ENCODE measurements around the gene SSC5D.

SSC5D gene

DNA sequence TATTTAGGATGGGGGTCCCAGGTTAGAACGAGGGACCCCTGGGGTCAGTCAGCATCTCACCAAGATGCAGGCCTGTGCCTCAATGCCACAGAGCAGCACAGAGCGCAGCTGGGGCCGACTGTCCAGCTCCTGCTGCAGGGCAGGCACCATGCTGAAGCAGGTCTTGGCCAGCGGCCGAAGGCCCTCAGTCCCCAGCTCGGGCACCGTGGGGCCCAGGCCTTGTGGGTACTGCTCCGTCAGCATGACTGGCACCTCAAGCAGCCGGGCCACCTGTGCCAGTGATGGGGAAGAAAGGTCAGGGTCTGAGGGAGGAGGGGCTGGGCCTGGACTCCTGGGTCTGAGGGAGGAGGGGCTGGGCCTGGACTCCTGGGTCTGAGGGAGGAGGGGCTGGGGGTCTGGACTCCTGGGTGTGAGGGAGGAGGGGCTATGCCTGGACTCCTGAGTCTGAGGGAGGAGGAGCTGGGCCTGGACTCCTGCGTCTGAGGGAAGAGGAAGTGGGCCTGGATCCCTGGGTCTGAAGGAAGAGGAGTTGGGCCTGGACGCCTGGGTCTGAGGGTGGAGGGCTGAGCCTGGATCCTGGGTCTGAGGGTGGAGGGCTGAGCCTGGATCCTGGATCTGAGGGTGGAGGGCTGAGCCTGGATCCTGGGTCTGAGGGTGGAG, 32.5 kb upstream of the SSC5D start:
- H3K27ac ChIP-seq (ENCODE audit: low read length) = no peak overlapping the region
- H3K4me3 ChIP-seq (ENCODE audit: low read length in 2 of 2) = no peak overlapping the region
- H3K9ac ChIP-seq (ENCODE audit: low read length in 2 of 2) = no peak overlapping the region
- H3K9me3 ChIP-seq (ENCODE audit: control insufficient read depth in 2 of 2, low read length in 2 of 2) = no peaks in the 10 kb centered on the region
- no peaks in the 10 kb centered on the region for H3K36me3 ChIP-seq (ENCODE audit: control insufficient read depth in 2 of 2, insufficient read depth in 2 of 2, low read length in 2 of 2)
- peaks cover 5 to 16% of the 10 kb centered on the region in 2 donors for H3K27me3 ChIP-seq (ENCODE audit: control insufficient read depth in 1 of 2, insufficient read depth in 2 of 2, low read length in 2 of 2)
- peaks cover 25% of the 10 kb centered on the region for H3K4me1 ChIP-seq (ENCODE audit: control insufficient read depth, insufficient read depth, low read length)

DNA sequence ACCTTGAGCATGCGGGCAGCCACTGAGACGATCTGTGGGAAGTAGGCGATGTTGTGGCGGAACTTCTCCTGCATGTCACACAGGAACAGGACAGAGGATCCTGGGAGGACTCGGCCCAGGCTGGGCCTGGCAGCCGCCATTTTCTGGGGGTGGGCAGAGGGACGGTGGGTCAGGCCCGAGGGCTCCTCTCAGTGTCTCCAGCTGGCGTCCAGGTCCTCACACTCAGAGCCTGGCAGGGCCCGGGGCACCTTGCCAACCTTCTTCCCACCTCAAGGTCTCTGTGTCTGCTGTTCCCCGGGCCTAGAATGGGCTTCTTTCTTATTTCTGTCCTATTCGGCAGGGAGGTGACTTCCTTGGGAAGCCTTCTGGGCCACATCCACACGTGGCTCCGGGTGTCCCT, 31.9 kb upstream of the SSC5D start:
- no peak overlapping the region for H3K9ac ChIP-seq (ENCODE audit: low read length in 2 of 2)
- H3K27ac ChIP-seq (ENCODE audit: low read length) = no peak overlapping the region
- no peaks in the 10 kb centered on the region for H3K9me3 ChIP-seq (ENCODE audit: control insufficient read depth in 2 of 2, low read length in 2 of 2)
- peaks cover 5 to 14% of the 10 kb centered on the region in 2 donors for H3K27me3 ChIP-seq (ENCODE audit: control insufficient read depth in 1 of 2, insufficient read depth in 2 of 2, low read length in 2 of 2)
- H3K4me1 ChIP-seq (ENCODE audit: control insufficient read depth, insufficient read depth, low read length) = peaks cover 32% of the 10 kb centered on the region
- no peak overlapping the region for H3K4me3 ChIP-seq (ENCODE audit: low read length in 2 of 2)
- H3K36me3 ChIP-seq (ENCODE audit: control insufficient read depth in 2 of 2, insufficient read depth in 2 of 2, low read length in 2 of 2) = no peaks in the 10 kb centered on the region

DNA sequence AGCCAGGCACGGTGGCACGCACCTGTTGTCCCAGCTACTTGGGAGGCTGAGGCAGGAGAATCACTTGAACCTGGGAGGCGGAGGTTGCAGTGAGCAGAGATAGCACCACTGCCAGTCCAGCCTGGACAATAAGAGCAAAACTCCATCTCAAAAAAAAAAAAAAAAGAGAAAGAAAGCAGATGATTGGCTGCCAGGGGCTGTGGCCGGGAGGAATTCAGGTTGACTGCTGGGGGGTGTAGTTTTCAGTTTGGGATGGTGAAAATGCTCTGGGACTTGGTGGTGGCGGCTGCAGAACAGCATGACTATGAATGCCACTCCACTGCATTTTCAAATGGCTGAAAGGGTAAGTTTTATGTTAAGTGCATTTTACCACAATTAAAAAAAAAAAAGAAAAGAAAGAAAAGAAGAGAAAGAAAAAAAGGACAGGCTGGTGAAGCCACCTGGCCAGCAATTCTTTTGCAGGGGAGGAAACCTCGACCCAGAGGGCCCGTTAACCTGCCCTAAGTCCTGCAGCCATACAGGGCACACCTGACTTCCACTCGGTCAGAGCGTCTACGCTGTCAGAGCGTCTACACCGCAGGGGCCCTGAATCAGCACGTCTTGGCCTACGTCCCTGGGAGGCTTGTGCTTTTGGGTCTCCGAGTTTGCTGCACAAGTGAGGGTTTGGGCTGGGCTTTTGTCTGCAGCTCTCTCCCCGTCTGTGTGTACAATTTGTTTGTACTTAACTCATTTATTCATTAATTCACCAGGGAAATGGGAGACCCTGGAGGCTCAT, 30.4 kb upstream of the SSC5D start:
- Histone ChIP-seq H3K27me3 (ENCODE audit: control insufficient read depth in 1 of 2, insufficient read depth in 2 of 2, low read length in 2 of 2) (no peaks in the 10 kb centered on the region), H3K9me3 (ENCODE audit: control insufficient read depth in 2 of 2, low read length in 2 of 2) (no peaks in the 10 kb centered on the region), H3K9ac (ENCODE audit: low read length in 2 of 2) (no peak overlapping the region), H3K4me3 (ENCODE audit: low read length in 2 of 2) (no peak overlapping the region), H3K27ac (ENCODE audit: low read length) (no peak overlapping the region), H3K4me1 (ENCODE audit: control insufficient read depth, insufficient read depth, low read length) (peaks cover 33% of the 10 kb centered on the region), H3K36me3 (ENCODE audit: control insufficient read depth in 2 of 2, insufficient read depth in 2 of 2, low read length in 2 of 2) (no peaks in the 10 kb centered on the region)

DNA sequence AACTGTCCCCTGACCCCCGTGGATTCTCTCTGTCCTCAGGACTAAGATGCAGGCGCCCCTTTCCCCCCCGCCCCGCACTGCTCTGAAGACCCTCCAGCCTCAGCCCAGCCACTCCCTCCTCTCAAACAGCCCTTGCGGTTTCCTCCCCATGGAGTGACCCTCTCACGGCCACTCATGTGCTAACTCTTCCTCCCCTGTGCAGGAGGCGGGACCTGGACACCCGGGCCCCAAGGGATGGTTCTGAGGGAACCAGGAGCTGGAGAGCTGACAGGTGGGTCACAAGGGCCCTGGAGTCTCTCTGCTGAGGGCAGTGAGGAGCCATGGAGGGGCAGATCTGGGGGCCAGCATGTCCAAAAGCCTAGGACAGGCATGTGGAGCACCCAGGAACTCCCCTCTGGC, 28.7 kb upstream of the SSC5D start:
- H3K36me3 ChIP-seq (ENCODE audit: control insufficient read depth in 2 of 2, insufficient read depth in 2 of 2, low read length in 2 of 2) = no peaks in the 10 kb centered on the region
- peak overlapping the region in 1 of 2 donors; percentile 47 for H3K9ac ChIP-seq (ENCODE audit: low read length in 2 of 2)
- H3K27ac ChIP-seq (ENCODE audit: low read length) = peak overlapping the region; percentile 91
- peak overlapping the region in 1 of 2 donors; percentile 93 for H3K4me3 ChIP-seq (ENCODE audit: low read length in 2 of 2)
- peaks cover 29% of the 10 kb centered on the region for H3K4me1 ChIP-seq (ENCODE audit: control insufficient read depth, insufficient read depth, low read length)
- H3K9me3 ChIP-seq (ENCODE audit: control insufficient read depth in 2 of 2, low read length in 2 of 2) = no peaks in the 10 kb centered on the region
- no peaks in the 10 kb centered on the region for H3K27me3 ChIP-seq (ENCODE audit: control insufficient read depth in 1 of 2, insufficient read depth in 2 of 2, low read length in 2 of 2)

DNA sequence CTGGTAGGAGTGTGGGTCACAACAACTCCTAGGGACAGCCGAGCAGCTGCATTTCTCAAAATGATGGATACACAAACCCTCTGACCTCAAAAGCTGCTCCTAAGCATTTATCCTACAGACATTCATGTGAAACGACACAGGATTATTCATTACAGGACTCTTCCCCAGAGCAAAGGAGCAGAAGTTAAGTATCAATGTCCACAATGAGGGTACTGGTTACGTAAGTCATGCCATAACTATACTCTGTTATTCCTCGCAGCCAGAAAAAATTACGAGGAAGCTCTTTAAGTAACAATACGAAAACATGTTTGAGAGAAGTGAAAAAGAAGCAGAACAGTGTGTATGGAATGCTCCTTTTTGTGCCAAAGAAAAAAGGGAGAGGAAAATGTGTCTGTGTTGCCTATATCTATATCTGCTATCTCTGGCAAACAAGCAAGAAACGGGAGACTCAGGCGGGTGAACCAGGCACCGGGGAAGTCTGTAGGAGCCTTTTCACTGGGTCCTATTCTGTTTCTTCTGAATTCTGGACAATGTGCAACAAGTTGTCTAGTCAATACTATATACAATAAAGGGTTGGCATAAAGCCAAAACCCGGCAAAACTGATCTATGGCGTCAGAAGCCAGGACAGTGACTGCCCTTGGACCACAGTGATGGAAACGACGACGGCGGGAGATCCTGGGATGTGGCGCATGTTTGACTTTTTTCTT, 28.1 kb upstream of the SSC5D start:
- H3K9ac ChIP-seq (ENCODE audit: low read length in 2 of 2) = peak overlapping the region; percentile 46 to 47
- peak overlapping the region; percentile 83 to 93 for H3K4me3 ChIP-seq (ENCODE audit: low read length in 2 of 2)
- H3K27ac ChIP-seq (ENCODE audit: low read length) = peak overlapping the region; percentile 91
- H3K36me3 ChIP-seq (ENCODE audit: control insufficient read depth in 2 of 2, insufficient read depth in 2 of 2, low read length in 2 of 2) = no peaks in the 10 kb centered on the region
- H3K27me3 ChIP-seq (ENCODE audit: control insufficient read depth in 1 of 2, insufficient read depth in 2 of 2, low read length in 2 of 2) = no peaks in the 10 kb centered on the region
- H3K9me3 ChIP-seq (ENCODE audit: control insufficient read depth in 2 of 2, low read length in 2 of 2) = no peaks in the 10 kb centered on the region
- peaks cover 29% of the 10 kb centered on the region for H3K4me1 ChIP-seq (ENCODE audit: control insufficient read depth, insufficient read depth, low read length)

DNA sequence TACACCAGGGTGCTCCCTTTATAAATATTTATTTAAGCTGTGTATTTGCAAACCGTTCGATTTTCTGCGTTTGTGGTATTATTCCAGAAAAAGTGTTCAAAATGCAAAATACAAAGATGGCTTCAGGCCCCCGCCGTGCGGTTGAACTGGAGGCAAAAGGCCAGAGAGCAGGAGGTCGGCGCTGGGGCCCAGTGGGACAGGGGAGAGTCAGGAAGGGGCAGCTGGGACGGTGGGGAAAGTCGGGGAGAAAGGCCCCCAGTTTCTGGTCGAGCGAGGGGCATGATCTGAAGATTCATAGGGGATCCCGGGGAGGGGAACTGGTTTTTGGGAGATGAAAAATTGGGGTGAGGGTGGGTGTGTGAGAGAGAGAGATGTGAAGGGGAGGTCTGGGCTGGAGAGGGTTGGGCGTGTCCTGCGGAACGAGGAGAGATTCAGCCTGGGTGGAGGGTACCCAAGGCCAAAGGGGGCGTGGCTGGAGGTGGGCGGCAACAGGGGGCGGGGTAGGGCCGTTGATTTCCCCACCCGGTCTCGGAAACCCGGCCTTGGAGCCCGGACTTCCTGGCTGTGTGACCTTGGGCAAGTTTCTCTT, 27.5 kb upstream of the SSC5D start:
- Histone ChIP-seq H3K27me3 (ENCODE audit: control insufficient read depth in 1 of 2, insufficient read depth in 2 of 2, low read length in 2 of 2) (no peaks in the 10 kb centered on the region), H3K9me3 (ENCODE audit: control insufficient read depth in 2 of 2, low read length in 2 of 2) (no peaks in the 10 kb centered on the region), H3K4me1 (ENCODE audit: control insufficient read depth, insufficient read depth, low read length) (peaks cover 29% of the 10 kb centered on the region), H3K4me3 (ENCODE audit: low read length in 2 of 2) (peak overlapping the region; percentile 83 to 93), H3K36me3 (ENCODE audit: control insufficient read depth in 2 of 2, insufficient read depth in 2 of 2, low read length in 2 of 2) (no peaks in the 10 kb centered on the region), H3K9ac (ENCODE audit: low read length in 2 of 2) (peak overlapping the region; percentile 87 to 91), H3K27ac (ENCODE audit: low read length) (peak overlapping the region; percentile 91)

DNA sequence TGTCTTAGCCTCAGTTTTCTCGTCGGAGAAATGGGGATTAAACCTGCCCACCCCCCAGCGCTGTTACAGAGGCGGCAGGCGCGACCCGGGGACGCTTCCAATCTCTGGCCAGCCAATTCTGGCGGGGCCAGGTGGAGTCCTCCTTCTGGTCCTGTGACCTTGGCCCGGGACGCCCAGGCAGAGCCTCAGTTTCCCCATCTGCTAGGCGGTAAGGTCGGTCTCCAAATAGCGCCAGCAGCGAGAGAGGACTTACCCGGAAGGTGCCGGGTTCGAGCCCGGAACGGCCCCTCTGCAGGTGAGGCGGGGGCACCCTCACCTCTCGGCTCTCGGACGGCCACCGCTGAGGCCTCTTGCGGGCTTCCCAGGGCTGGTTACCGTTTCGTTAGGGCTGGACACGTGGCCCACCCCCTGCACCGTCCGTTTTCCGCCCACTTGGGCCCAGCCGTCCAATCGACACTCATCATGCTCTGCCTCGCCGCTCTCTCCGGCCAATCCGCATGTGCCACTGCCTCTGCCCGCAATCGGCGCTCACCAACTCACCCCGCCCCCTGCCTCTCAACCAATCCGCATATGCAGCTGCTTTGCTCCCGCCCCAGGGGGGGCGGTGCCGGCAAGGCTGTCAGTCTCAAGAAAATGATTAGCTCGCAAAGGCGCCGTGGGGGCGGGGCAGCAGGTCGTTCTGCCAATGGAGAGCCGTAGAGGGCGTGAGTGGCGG, 26.8 kb upstream of the SSC5D start, which contains the start of gene ISOC2:
Gene ISOC2 (minus strand): TSS at position 384 of the 715 bp plus-strand sequence. CDS start 5,156 bp downstream, outside the sequence.
- no peaks in the 10 kb centered on the region for H3K36me3 ChIP-seq (ENCODE audit: control insufficient read depth in 2 of 2, insufficient read depth in 2 of 2, low read length in 2 of 2)
- H3K4me3 ChIP-seq (ENCODE audit: low read length in 2 of 2) = peak within 1 kb of the TSS; percentile 91 to 93
- H3K9me3 ChIP-seq (ENCODE audit: control insufficient read depth in 2 of 2, low read length in 2 of 2) = no peaks in the 10 kb centered on the region
- peak within 1 kb of the TSS; percentile 87 to 91 for H3K9ac ChIP-seq (ENCODE audit: low read length in 2 of 2)
- peak within 1 kb of the TSS; percentile 91 for H3K27ac ChIP-seq (ENCODE audit: low read length)
- peaks cover 29% of the 10 kb centered on the region for H3K4me1 ChIP-seq (ENCODE audit: control insufficient read depth, insufficient read depth, low read length)
- no peaks in the 10 kb centered on the region for H3K27me3 ChIP-seq (ENCODE audit: control insufficient read depth in 1 of 2, insufficient read depth in 2 of 2, low read length in 2 of 2)

DNA sequence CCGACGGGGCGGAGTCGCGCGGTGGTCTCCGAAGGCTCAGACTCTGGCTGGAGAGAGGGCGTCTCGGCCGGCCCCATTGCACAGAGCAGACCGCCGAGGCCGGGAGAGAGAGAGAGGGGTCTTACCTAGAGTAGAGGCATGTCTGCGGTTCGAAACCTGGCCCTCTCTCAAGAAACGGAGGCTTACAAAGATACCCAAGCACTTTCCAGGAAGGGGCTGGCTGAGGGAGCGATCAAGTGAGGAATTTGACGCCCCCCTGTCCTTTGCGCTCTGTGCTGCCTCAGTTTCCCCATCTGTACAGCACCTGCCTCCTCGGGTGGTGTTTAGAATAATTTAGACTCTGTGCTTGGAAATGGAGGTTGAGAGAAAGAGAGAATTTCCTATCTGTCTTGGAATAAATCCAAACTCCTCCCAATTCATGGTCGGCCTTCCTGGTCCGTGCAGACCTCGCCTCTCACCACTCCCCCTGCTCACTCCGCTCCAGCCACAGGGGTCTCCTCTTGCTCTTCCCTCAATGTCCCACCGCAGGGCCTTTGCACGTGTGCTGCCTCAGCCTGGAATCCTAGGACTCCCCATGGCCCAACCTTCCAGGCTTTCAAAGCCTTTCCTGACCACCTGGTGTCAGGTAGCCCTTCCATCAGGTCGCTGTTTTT, 26.1 kb upstream of the SSC5D start:
- Histone ChIP-seq H3K36me3 (ENCODE audit: control insufficient read depth in 2 of 2, insufficient read depth in 2 of 2, low read length in 2 of 2) (no peaks in the 10 kb centered on the region), H3K4me1 (ENCODE audit: control insufficient read depth, insufficient read depth, low read length) (peaks cover 29% of the 10 kb centered on the region), H3K4me3 (ENCODE audit: low read length in 2 of 2) (peak overlapping the region; percentile 86 to 91), H3K9me3 (ENCODE audit: control insufficient read depth in 2 of 2, low read length in 2 of 2) (no peaks in the 10 kb centered on the region), H3K27ac (ENCODE audit: low read length) (peak overlapping the region; percentile 91), H3K27me3 (ENCODE audit: control insufficient read depth in 1 of 2, insufficient read depth in 2 of 2, low read length in 2 of 2) (no peaks in the 10 kb centered on the region), H3K9ac (ENCODE audit: low read length in 2 of 2) (peak overlapping the region; percentile 79 to 86)

DNA sequence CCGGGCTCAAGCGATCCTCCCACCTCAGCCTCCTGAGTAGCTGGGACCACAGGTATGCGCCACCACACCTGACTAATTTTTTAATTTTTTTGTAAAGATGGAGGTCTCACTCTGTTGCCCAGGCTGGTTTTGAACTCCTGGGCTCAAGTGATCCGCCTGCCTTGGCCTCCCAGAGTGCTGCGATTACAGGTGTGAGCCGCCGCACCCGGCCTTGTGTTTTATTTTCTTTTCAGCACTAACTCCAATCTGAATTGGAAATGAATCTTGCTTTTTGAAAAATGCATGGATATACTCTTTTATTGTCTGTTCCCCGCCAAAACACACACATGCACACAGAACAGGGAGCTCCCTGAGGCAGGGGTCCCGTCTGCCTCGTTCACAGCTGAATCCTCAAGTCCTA, 25.5 kb upstream of the SSC5D start:
- Histone ChIP-seq H3K4me3 (ENCODE audit: low read length in 2 of 2) (no peak overlapping the region), H3K27me3 (ENCODE audit: control insufficient read depth in 1 of 2, insufficient read depth in 2 of 2, low read length in 2 of 2) (no peaks in the 10 kb centered on the region), H3K27ac (ENCODE audit: low read length) (no peak overlapping the region), H3K9ac (ENCODE audit: low read length in 2 of 2) (no peak overlapping the region), H3K9me3 (ENCODE audit: control insufficient read depth in 2 of 2, low read length in 2 of 2) (no peaks in the 10 kb centered on the region), H3K36me3 (ENCODE audit: control insufficient read depth in 2 of 2, insufficient read depth in 2 of 2, low read length in 2 of 2) (no peaks in the 10 kb centered on the region), H3K4me1 (ENCODE audit: control insufficient read depth, insufficient read depth, low read length) (peaks cover 31% of the 10 kb centered on the region)
